Measurements from ENCODE around the gene AK9.
"Not testable (repeated sequence)": the region's sequence is repeated elsewhere in the genome, so short reads cannot be mapped to it uniquely, and the experiment has no call there.

Gene AK9

DNA sequence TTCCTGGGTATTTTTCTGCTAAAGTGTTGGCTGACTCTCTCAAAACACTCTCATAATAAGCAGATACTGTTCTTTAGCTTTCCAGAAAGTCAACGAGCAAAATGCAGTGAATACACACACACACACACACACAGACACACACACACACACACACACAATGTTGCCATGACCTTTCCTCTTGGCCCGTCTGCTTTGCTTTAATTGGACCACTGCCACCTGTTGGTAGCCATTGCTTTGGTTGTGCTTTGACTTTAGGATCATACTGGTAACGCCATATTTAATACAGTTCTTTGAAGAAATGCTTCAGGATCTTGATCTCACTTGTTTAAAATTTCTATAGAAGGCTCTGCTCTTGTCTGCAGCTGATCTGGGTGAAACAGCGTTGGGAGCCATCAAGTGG lies 4.5 kb upstream of the AK9 start:
- no peak for DNase-seq (ENCODE audit: low read depth)

DNA sequence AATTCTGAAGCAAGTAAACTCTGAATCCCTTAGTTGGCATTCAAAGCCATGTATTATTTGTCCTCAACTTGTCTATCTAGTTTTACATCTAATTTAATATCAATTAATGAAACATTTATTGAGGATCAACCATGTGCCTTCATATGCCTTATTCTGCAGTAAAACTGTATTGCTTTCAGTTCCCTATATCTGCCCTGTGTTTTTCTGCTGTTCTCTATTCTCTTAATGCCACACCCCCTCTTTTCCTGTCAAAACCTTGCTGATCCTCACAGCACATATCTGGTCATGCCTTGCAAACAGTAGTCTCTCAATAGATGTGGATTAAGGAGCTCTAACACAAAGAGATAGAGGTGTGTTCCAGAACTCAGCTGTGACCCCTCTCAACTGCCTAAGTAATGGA lies 2.1 kb upstream of the AK9 start:
- no peak for DNase-seq (ENCODE audit: low read depth)

DNA sequence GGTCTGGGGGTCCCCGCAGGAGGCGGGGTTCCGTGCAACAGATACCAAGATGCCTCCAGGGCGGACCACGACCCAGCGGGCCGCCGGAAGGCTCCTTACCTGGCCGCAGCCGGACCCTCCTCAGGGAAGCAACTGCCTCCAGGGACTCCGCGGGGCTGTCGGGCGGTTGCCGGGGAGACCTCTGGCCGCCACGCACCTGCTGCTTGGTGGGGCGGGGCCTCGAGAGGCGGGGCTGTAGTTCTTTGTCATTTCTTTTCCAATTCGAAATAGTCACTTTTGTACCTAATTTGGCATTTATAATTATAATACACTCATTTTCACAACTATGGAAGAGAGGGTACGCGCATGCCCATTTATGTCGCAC lies 647 bp downstream of the AK9 start:
- DNase-seq (ENCODE audit: low read depth) = peak; percentile 25

DNA sequence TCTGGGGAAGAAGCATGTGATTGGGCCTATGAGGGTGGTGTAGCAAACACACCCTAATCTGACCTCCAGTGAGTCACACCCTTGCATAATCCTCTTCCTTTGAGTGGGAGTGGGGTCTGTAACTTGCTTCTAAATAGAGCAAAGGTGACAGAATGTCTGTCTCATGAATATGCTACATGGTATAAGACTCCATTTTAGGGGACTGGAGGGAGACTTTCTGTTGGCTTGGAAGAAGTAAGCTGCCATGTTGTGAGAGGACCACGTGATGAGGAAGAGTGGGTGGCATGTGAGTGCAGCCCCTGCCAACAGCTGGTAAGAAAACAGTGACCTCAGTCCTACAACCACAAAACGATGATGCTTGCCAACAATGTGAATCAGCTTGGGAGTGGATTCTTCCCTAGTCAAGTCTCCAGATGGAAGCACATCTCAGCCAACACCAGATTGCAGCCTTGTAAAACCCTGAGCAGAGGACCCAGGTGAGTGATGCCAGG lies 3.7 kb downstream of the AK9 start:
- no peak for DNase-seq (ENCODE audit: low read depth)

DNA sequence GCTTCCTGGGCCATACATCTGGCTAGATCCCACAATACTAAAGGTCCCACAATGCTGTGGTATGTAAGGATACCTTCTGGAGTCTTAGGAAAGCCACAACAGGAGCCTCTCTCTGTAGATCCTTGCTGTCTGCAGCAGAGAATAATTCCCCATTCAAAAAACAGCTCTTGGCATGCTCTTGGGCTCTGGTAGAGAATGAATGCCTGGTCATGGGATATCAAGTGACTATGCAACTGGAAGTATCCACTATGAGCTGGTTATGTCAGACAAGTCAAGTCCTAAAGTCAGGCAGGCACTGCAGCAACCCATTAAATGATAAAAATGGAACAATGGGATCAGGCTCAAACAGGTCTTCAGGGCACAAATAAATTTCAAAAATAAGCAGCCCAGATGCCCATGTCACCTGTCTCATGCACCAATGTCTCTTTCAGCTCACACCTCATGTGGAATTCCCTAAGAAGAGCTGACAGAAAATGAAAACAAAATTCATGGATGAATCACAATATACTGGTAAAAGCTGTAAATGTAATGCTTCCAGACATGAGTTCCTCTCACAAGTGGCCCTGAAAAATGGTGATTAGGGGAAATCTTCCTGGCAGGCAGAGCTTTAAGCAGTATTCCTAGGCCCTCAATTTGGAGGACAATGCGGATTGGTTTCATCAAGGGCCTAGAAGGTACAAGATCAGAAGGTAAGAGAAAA lies 4.3 kb downstream of the AK9 start:
- DNase-seq (ENCODE audit: low read depth) = no peak

DNA sequence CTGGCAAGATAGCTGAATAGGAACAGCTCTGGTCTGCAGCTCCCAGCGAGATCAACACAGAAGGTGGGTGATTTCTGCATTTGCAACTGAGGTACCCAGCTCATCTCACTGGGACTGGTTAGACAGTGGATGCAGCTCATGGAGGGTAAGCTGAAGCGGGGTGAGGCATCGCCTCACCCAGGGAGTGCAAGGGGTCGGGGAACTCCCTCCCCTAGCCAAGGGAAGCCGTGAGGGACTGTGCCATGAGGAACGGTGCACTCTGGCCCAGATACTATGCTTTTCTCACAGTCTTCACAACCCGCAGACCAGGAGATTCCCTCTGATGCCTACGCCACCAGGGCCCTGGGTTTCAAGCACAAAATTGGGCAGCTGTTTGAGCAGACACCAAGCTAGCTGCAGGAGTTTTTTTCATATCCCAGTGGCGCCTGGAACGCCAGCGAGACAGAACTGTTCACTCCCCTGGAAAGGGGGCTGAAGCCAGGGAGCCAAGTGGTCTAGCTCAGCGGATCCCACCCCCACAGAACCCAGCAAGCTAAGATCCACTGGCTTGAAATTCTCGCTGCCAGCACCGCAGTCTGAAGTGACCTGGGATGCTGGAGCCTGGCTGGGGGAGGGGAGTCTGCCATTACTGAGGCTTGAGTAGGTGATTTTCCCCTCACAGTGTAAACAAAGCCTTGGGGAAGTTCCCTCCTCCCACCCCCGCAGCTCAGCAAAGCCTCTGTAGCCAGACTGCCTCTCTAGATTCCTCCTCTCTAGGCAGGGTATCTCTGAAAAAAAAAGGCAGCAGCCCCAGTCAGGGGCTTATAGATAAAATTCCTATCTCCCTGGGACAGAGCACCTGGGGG lies 12.1 kb downstream of the AK9 start:
- not testable (repeated sequence) for DNase-seq (ENCODE audit: low read depth)

DNA sequence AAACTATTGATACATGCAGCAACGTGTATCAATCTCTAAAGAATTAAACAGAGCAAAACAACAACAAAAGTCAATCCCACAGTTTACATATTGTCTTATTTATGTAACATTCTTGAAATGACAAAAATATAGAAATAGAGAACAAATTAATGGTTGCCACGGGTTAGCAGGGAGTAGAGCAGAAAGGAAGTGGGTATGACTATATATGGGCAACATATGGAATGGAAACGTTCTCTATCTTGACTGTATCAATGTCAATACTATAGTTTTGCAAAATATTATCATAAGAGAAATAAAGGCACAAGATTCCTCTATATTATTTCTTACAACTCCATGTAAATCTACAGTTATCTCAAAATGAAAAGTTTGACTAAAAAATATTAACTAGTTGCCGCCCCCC lies 12.8 kb downstream of the AK9 start:
- no peak for DNase-seq (ENCODE audit: low read depth)

DNA sequence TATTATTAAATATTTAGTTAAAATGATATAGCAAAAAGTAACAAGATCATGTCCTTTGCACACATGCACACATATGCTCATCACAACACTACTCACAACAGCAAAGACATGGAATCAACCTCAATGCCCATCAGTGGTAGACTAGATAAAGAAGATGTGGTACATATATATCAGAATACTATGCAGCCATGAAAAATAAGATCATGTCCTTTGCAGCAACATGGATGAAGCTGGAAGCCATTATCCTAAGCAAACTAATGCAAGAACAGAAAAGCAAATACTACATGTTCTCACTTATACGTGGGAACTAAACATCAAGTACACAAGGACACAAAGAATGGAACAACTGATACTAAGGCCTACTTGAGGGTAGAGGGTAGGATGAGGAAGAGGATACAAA lies 14.3 kb downstream of the AK9 start:
- no peak for DNase-seq (ENCODE audit: low read depth)

DNA sequence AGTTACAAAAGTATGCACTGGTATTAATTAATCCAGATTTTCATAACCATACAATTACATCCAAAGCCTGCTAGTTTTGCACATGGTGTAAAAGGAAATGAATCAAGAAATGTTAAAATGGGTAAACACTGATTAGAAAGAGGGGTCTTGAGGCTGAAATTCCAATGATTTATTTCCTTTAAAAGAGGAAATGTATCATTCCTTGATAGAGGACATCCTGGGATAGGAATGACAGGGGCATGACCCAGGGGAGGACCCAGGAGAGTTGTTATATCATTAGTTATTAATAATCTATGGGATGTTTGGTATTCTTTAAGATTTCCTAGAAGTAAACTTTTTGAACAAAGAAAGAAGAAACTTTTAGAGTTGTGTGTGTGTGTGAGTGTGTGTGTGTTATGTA lies 18.2 kb downstream of the AK9 start:
- DNase-seq (ENCODE audit: low read depth) = no peak

DNA sequence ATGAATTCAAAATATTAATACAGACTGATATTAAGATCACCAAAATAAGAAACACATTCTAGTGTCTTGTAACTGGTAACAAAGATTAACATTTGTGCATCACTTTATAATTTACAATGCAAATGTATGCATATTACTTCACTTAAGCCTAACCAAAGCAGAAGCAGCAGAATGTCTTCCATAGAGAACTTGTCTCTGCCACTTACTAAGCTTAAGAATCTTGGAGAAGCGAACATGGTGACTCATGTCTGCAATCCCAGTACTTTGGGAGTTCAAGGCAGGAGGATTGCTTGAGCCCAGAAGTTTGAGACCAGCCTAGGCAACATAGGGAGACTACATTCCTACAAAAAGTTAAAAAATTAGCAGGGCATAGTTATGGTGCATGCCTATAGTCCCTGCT lies 18.8 kb downstream of the AK9 start:
- no peak for DNase-seq (ENCODE audit: low read depth)

DNA sequence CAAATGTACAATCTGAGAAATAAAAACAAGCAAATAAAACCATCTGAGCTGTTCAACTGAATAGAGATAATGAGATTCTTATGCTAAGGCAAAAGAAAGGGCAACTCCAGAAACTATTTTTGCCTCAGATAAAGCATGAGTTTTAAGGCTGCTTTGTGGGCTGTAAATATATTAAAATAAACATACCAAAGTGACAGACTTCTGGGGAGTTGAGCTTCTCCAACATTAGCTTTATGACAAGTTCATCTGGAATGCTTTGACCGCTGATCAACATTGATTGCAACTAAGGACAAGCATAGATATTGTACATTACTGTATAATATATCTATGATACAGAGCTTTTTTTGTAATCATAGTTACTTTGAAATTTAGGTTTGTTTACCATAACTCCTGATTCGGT lies 19.3 kb downstream of the AK9 start:
- no peak for DNase-seq (ENCODE audit: low read depth)

DNA sequence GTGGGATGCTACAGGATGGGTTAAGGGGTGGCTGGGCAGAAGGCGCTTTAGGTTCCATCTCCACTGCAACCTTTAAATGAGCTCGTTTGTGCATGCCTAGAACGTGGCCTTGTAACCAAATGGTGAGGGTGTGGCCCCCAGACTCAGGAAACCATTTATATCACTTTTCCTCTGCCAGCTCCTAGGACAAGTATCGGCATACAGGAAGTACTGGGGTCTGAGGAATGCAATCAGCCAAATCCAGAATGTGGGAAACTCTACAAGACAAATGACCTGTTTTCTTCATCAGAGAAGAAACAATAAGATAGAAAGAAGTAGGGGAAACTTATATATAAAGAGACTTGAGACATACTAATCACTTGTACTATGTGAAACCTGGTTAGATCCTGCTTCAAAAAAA lies 21.2 kb downstream of the AK9 start:
- no peak for DNase-seq (ENCODE audit: low read depth)

DNA sequence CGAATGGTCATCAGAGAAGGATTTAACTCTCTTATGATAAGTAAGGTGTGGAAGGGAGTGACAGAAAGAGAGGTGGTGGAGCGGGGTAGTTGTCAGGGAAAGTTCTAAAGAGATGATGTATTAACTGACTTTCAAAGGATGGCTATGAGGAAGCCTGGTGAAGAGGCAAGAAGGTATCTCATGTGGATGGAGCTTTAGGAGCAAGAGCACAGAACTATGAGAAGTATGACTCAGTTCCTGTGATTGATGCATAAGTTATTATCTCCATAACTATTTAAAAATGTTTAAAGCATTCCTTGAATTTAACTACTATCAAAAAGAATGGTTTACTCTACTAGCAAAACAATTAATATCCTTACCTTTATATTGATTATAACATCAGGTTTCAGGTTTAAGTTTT lies 28.8 kb downstream of the AK9 start:
- DNase-seq (ENCODE audit: low read depth) = no peak

DNA sequence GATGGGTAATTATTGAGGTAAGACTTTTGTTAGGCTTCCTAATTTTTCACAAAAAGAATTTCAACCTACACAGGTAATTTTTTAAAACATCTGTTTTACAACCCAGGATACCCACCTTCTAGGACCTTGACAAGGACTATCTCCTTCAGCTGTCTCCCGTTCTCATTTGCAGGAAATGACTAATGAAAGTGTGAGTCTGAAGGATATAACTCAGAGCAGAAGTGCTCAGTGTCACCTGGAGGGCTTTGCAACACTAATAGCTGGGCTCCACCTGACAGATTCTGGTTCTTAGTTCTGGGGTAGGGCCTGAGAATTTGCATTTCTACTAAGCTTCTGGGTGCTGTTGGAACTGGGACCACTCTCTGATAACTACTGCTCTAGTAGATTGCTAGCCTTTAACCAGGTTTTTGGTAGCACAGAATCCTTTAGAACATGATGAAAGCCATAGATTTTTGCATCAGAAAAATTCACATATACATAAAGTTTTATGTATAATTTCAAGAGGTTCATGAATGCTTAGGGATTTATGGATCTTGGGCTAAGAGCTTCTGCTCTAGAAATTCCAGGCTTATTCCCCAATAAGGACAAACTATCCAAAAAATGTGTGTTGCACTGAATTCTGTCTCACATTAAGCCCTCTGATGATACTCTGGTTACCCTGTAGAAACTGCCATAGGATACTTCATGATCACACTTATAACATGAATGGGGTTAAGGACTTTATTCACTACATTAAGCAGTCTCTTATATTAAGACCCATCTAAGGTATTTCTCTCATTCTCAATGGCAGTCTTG lies 30.3 kb downstream of the AK9 start:
- no peak for DNase-seq (ENCODE audit: low read depth)

DNA sequence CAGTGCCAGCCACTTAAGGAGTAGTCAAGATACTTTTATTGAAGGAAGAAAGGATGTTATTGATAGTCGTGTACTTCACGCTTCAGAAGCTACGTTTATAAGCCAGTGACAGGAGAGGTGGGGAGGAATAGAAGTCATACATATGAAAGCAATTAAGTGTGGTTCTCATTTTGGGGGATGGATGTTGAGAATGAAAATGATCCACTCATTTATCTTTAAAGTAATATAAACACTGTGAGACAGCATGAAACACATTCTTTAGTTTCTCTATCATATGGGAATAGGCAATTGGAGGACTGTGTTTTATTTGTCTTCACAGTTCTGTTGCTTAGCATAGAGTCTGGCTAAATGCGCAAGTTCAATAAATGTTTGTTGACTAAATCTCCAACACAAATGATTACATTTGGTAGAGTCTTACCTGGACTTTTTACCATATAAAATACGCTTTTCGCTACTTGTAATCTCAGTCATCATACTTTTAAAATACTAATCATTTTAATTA lies 35.2 kb downstream of the AK9 start:
- DNase-seq (ENCODE audit: low read depth) = no peak

DNA sequence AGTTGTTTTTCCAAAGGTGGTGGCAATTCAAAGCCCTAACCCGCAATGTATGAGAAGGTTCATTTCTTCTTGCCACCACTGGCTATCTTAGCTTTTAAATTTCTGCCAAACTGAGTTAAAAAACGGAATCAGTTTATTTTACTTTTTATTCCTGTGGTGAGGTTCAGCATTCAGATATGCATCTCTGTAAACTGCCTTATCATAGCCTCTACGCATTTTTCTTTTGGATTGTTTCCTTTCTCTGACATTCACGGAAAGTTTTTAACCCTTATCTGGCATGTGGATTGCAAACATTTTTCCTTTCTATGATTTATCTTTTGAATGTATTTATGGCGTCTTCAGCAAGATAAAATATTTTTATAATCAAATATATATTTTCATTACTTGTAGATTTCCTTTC lies 37.7 kb downstream of the AK9 start:
- no peak for DNase-seq (ENCODE audit: low read depth)

DNA sequence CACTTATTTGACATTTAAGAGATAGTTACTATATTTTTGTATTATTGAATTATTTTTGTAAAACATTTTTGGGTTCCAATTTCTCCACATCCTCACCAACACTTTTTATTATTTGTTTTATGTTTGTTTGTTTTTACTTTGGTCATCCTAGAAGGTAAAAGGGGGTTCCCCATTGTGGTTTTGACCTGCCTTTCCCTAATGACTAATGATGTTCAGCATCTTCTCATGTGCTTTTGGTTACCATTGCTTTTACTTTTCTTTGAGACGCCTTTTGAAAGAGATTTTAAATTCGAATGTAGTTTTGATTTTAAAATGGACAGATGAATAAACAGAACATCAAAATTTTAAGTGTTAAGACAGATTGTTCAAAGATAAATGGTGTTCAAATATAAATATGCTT lies 46.9 kb downstream of the AK9 start:
- no peak for DNase-seq (ENCODE audit: low read depth)

DNA sequence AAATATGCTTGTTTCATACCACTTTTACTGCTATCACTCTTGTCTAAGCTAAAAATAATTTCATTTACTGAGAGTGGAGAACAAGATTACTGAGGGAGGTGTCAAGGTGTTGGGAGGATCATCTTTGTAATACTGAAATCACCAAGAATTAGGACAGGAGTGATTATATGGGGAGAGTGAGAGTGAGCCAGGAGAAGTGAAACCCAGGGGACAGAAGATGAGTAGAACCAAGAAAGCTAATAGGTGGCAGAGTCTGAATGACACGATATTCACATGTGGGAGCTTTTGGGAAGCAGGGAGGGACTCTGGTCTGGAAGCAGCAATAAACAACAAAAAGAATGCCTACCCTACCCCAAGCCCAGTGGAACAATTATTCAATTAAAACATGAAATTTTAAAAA lies 58.6 kb downstream of the AK9 start:
- DNase-seq (ENCODE audit: low read depth) = no peak

DNA sequence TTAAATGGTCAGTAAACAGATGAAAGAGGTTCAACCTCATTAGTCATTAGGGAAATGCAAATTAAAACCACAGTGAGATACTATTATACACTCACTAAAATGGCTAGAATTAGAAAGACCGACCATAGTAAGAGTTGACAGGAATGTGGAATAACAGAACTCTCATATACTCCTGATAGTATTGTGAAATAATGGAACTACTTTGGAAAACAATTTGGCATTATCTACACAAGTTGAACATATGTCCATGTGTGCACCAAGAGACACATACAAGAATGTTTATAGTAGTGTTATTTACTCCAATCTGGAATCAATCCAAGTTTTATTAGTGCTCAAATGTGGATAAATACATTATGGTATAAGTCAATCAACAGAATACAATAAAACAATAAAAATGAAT lies 59.6 kb downstream of the AK9 start:
- DNase-seq (ENCODE audit: low read depth) = no peak

DNA sequence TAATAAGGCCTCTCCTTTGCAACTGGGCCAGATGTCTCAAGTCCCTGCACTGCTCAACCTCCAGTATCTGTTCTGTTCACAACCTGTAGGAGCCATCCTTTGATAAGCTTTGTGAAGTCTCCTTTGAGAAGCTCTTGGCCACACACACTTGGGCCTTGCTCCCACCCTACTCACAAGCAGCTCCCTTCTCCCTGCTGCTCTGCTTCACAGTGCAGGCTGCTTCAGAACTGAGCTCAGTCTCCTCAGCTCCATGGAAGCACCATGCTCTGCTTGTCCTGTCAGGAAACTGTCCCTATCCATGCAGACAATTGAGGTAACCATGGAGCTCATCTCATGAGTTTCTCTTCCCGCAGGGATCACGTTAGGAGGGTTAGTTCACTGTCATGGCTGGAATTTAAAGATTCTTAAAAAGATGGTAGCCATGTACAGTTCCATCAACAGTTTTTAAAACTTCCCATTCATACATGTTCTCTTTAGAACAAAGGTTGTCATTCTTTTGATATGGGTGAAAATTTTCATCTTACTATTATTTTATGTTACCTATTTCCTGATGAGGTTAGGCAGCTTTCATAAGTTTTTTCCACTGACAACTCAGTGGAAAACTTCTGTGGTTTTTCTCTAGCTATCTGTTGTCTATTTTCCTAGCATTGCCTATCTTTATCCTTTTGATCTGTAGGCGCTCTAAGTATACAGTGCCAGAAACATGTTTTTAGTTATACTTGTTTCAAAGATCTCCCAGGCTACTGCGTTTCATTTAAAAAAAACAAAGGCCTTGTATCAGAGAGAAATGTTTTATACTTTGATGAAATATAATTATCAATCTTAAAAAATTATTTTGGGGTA lies 62.6 kb downstream of the AK9 start:
- no peak for DNase-seq (ENCODE audit: low read depth)

DNA sequence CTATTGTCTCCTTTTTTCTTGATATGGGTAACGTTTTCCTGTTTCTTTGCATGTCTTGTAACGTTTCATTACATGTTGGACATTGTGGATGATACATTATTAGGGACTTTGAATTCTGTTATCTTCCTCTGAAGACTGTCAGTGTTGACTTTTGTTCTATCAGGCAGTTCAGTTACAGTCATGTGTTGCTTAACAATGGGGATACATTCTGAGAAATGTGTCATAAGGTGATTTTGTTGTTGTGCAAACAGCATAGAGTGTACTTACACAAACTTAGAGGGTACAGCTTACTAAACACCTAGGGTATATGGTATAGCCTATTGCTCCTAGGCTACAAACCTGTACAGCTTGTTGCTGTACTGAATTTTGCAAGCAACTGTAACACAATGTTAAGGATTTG lies 64.7 kb downstream of the AK9 start:
- DNase-seq (ENCODE audit: low read depth) = no peak

DNA sequence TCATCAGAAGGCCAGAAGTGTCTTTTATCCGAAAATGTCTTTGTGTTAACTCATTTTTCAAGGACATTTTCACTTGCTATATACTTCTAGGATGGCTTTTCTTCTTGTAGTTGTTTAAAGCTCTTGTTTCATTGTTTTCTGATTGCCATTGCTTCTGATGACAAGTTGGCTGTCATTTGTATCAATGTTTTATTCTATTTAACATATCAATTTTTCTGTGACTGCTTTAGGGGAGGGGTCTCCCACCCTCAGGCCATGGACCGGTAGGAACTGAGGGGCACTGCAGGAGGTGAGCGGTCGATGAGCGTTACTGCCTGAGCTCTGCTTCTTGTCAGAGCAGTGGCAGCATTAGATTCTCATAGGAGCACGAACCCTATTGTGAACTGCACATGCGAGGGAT lies 65.8 kb downstream of the AK9 start:
- no peak for DNase-seq (ENCODE audit: low read depth)

Data from stimulated activated CD8-positive, alpha-beta memory T cell treated with anti-CD3 and anti-CD28 coated beads, Interleukin-15, amount 100 ng/mL, for 24 hours (primary cell).